ENCODE data around the gene CDX2. TPM values are rescaled to one million over a fixed set of nuclear protein-coding genes. Genes with fewer than 3 reads are reported as not detected.

The CDX2 gene
- total and polyA plus RNA-seq, 2 experiments from 2014 or later: not detected

GRCh38 chr13:28012896-28013295, 43.8 kb upstream of the CDX2 start:
- no peaks in the 10 kb centered on the region for H3K36me3 Mint-ChIP-seq (ENCODE audit: low read depth)

More at GRCh38 chr13:28012896-28013295, 43.8 kb upstream of the CDX2 start:
- no peaks in the 10 kb centered on the region for H3K9me3 Mint-ChIP-seq
- Histone ChIP-seq H3K9me2 (ENCODE audit: insufficient read depth) (no peaks in the 10 kb centered on the region), H3F3A (replicated peaks; ENCODE audit: low read depth) (no peaks in the 10 kb centered on the region), H3K4me2 (no peak overlapping the region), H3K79me2 (replicated peaks; ENCODE audit: insufficient read depth) (no peaks in the 10 kb centered on the region), H3K27ac (ENCODE audit: low read depth) (no peak overlapping the region), H4K20me1 (replicated peaks; ENCODE audit: insufficient read depth) (no peaks in the 10 kb centered on the region), H3K27me3 (ENCODE audit: insufficient read depth) (no peaks in the 10 kb centered on the region), H3K4me1 (ENCODE audit: insufficient read depth) (peaks cover 9% of the 10 kb centered on the region), H3K36me3 (ENCODE audit: insufficient read depth) (no peaks in the 10 kb centered on the region), H3K4me3 (no peak overlapping the region), H2AFZ (no peak overlapping the region)
- no peak overlapping the region for H3K27ac Mint-ChIP-seq
- no peak for ATAC-seq
- no peak overlapping the region for H3K4me3 Mint-ChIP-seq
- DNase-seq (ENCODE audit: low spot score): no peak
- TF ChIP-seq ZNF114 (CRISPR knock-in tag; IDR thresholded peaks at IDR 0.05) (no peak), POLR2AphosphoS5 (IDR thresholded peaks at IDR 0.05; ENCODE audit: low read depth) (no peak), CTCF (conservative IDR thresholded peaks at IDR 0.05; ENCODE audit: low read depth in 2 of 2) (no peak), ZNF331 (CRISPR knock-in tag; IDR thresholded peaks at IDR 0.05; ENCODE audit: low read depth) (no peak), STAT1 (IDR thresholded peaks at IDR 0.05; ENCODE audit: unreplicated experiment) (no peak), CREB1 (CRISPR knock-in tag; IDR thresholded peaks at IDR 0.05; ENCODE audit: low read depth) (no peak), NANOG (IDR thresholded peaks at IDR 0.05; ENCODE audit: borderline replicate concordance) (no peak), EZH2phosphoT487 (IDR thresholded peaks at IDR 0.05; ENCODE audit: unreplicated experiment) (no peak), JUNB (IDR thresholded peaks at IDR 0.05; ENCODE audit: unreplicated experiment) (no peak), EZH2 (IDR thresholded peaks at IDR 0.05; ENCODE audit: low read depth, unreplicated experiment) (no peak)
- TF ChIP-seq, protein P1, sequence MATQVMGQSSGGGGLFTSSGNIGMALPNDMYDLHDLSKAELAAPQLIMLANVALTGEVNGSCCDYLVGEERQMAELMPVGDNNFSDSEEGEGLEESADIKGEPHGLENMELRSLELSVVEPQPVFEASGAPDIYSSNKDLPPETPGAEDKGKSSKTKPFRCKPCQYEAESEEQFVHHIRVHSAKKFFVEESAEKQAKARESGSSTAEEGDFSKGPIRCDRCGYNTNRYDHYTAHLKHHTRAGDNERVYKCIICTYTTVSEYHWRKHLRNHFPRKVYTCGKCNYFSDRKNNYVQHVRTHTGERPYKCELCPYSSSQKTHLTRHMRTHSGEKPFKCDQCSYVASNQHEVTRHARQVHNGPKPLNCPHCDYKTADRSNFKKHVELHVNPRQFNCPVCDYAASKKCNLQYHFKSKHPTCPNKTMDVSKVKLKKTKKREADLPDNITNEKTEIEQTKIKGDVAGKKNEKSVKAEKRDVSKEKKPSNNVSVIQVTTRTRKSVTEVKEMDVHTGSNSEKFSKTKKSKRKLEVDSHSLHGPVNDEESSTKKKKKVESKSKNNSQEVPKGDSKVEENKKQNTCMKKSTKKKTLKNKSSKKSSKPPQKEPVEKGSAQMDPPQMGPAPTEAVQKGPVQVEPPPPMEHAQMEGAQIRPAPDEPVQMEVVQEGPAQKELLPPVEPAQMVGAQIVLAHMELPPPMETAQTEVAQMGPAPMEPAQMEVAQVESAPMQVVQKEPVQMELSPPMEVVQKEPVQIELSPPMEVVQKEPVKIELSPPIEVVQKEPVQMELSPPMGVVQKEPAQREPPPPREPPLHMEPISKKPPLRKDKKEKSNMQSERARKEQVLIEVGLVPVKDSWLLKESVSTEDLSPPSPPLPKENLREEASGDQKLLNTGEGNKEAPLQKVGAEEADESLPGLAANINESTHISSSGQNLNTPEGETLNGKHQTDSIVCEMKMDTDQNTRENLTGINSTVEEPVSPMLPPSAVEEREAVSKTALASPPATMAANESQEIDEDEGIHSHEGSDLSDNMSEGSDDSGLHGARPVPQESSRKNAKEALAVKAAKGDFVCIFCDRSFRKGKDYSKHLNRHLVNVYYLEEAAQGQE (IDR thresholded peaks at IDR 0.05; ENCODE audit: unreplicated experiment): no peak
- TF ChIP-seq, protein P2, sequence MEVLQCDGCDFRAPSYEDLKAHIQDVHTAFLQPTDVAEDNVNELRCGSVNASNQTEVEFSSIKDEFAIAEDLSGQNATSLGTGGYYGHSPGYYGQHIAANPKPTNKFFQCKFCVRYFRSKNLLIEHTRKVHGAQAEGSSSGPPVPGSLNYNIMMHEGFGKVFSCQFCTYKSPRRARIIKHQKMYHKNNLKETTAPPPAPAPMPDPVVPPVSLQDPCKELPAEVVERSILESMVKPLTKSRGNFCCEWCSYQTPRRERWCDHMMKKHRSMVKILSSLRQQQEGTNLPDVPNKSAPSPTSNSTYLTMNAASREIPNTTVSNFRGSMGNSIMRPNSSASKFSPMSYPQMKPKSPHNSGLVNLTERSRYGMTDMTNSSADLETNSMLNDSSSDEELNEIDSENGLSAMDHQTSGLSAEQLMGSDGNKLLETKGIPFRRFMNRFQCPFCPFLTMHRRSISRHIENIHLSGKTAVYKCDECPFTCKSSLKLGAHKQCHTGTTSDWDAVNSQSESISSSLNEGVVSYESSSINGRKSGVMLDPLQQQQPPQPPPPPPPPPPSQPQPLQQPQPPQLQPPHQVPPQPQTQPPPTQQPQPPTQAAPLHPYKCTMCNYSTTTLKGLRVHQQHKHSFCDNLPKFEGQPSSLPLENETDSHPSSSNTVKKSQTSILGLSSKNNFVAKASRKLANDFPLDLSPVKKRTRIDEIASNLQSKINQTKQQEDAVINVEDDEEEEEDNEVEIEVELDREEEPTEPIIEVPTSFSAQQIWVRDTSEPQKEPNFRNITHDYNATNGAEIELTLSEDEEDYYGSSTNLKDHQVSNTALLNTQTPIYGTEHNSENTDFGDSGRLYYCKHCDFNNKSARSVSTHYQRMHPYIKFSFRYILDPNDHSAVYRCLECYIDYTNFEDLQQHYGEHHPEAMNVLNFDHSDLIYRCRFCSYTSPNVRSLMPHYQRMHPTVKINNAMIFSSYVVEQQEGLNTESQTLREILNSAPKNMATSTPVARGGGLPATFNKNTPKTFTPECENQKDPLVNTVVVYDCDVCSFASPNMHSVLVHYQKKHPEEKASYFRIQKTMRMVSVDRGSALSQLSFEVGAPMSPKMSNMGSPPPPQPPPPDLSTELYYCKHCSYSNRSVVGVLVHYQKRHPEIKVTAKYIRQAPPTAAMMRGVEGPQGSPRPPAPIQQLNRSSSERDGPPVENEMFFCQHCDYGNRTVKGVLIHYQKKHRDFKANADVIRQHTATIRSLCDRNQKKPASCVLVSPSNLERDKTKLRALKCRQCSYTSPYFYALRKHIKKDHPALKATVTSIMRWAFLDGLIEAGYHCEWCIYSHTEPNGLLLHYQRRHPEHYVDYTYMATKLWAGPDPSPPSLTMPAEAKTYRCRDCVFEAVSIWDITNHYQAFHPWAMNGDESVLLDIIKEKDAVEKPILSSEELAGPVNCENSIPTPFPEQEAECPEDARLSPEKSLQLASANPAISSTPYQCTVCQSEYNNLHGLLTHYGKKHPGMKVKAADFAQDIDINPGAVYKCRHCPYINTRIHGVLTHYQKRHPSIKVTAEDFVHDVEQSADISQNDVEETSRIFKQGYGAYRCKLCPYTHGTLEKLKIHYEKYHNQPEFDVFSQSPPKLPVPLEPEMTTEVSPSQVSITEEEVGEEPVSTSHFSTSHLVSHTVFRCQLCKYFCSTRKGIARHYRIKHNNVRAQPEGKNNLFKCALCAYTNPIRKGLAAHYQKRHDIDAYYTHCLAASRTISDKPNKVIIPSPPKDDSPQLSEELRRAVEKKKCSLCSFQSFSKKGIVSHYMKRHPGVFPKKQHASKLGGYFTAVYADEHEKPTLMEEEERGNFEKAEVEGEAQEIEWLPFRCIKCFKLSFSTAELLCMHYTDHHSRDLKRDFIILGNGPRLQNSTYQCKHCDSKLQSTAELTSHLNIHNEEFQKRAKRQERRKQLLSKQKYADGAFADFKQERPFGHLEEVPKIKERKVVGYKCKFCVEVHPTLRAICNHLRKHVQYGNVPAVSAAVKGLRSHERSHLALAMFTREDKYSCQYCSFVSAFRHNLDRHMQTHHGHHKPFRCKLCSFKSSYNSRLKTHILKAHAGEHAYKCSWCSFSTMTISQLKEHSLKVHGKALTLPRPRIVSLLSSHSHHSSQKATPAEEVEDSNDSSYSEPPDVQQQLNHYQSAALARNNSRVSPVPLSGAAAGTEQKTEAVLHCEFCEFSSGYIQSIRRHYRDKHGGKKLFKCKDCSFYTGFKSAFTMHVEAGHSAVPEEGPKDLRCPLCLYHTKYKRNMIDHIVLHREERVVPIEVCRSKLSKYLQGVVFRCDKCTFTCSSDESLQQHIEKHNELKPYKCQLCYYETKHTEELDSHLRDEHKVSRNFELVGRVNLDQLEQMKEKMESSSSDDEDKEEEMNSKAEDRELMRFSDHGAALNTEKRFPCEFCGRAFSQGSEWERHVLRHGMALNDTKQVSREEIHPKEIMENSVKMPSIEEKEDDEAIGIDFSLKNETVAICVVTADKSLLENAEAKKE (CRISPR knock-in tag; IDR thresholded peaks at IDR 0.05): no peak
- TF ChIP-seq, protein P3, sequence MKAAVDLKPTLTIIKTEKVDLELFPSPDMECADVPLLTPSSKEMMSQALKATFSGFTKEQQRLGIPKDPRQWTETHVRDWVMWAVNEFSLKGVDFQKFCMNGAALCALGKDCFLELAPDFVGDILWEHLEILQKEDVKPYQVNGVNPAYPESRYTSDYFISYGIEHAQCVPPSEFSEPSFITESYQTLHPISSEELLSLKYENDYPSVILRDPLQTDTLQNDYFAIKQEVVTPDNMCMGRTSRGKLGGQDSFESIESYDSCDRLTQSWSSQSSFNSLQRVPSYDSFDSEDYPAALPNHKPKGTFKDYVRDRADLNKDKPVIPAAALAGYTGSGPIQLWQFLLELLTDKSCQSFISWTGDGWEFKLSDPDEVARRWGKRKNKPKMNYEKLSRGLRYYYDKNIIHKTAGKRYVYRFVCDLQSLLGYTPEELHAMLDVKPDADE (IDR thresholded peaks at IDR 0.05): no peak
- H3K27me3 Mint-ChIP-seq (ENCODE audit: insufficient read depth, low read depth, poor library complexity): peaks cover 8% of the 10 kb centered on the region
- H3K4me1 Mint-ChIP-seq: peaks cover 18% of the 10 kb centered on the region
